ENCODE results near the gene MAD1L1.

Gene MAD1L1

DNA sequence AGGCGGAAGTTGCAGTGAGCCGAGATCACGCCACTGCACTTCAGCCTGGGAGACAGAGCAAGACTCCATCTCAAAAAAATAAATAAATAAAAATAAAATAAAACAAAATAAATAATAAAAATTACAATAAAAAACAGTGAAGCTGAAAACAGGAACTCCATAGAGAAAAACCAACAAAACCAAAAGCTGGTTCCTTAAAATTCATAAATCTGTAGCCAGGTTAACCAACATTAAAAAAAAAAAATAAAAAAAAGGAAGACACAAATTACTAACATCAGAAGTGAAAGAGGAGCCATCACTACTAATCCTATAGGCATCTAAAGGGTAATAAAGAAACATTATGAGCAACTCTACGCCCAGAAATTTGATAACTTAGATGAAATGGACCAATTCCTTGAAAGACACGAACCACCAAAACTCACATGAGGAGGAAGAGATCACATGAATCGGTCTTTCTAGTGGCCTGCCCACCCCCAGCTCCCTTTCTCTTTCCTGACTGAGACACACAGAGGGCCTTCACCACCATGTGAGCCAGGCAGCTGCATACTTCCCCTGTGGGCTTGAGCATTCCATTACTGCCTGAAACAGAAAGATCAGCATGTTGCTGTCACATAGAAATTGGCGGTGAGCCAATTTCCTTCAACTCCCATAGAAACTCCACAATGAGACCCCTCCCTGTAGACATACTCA lies 208.7 kb downstream of the MAD1L1 start:
- ATAC-seq: no peak
- TF ChIP-seq TCF4 (CRISPR knock-in tag; IDR thresholded peaks at IDR 0.05; ENCODE audit: borderline replicate concordance) (no peak), POU6F1 (CRISPR knock-in tag; IDR thresholded peaks at IDR 0.05; ENCODE audit: borderline replicate concordance, low read depth) (no peak), ARNTL (CRISPR knock-in tag; IDR thresholded peaks at IDR 0.05; ENCODE audit: borderline replicate concordance, low read depth) (no peak), ESRRG (CRISPR knock-in tag; IDR thresholded peaks at IDR 0.05) (no peak), RARB (CRISPR knock-in tag; IDR thresholded peaks at IDR 0.05) (no peak), CSDC2 (CRISPR knock-in tag; IDR thresholded peaks at IDR 0.05) (no peak), ISL1 (CRISPR knock-in tag; IDR thresholded peaks at IDR 0.05) (no peak), PATZ1 (CRISPR knock-in tag; IDR thresholded peaks at IDR 0.05; ENCODE audit: borderline replicate concordance) (no peak), TOX (CRISPR knock-in tag; IDR thresholded peaks at IDR 0.05; ENCODE audit: borderline replicate concordance) (no peak), ZNF565 (CRISPR knock-in tag; conservative IDR thresholded peaks at IDR 0.05; ENCODE audit: low read depth) (no peak), GLIS3 (CRISPR knock-in tag; IDR thresholded peaks at IDR 0.05) (no peak), PPARA (CRISPR knock-in tag; IDR thresholded peaks at IDR 0.05; ENCODE audit: borderline replicate concordance) (no peak), SNAI2 (CRISPR knock-in tag; IDR thresholded peaks at IDR 0.05) (no peak), CSRNP3 (CRISPR knock-in tag; IDR thresholded peaks at IDR 0.05) (no peak), ZFP3 (CRISPR knock-in tag; IDR thresholded peaks at IDR 0.05) (no peak), ZNF70 (CRISPR knock-in tag; IDR thresholded peaks at IDR 0.05) (no peak), TSHZ2 (CRISPR knock-in tag; IDR thresholded peaks at IDR 0.05) (no peak), OSR1 (CRISPR knock-in tag; IDR thresholded peaks at IDR 0.05) (no peak), ZC3H10 (CRISPR knock-in tag; IDR thresholded peaks at IDR 0.05) (no peak)
- TF ChIP-seq, protein P1, sequence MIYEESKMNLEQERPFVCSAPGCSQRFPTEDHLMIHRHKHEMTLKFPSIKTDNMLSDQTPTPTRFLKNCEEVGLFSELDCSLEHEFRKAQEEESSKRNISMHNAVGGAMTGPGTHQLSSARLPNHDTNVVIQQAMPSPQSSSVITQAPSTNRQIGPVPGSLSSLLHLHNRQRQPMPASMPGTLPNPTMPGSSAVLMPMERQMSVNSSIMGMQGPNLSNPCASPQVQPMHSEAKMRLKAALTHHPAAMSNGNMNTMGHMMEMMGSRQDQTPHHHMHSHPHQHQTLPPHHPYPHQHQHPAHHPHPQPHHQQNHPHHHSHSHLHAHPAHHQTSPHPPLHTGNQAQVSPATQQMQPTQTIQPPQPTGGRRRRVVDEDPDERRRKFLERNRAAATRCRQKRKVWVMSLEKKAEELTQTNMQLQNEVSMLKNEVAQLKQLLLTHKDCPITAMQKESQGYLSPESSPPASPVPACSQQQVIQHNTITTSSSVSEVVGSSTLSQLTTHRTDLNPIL (CRISPR knock-in tag; IDR thresholded peaks at IDR 0.05; ENCODE audit: low read depth): no peak

GRCh38 chr7:2022737-2023250 lies 210.0 kb downstream of the MAD1L1 start:
- no peak for ATAC-seq
- TF ChIP-seq ARNTL (CRISPR knock-in tag; IDR thresholded peaks at IDR 0.05; ENCODE audit: borderline replicate concordance, low read depth): no peak
- TF ChIP-seq TCF4 (CRISPR knock-in tag; IDR thresholded peaks at IDR 0.05; ENCODE audit: borderline replicate concordance): no peak
- no peak for TF ChIP-seq BACH2 (CRISPR knock-in tag; IDR thresholded peaks at IDR 0.05; ENCODE audit: borderline replicate concordance)
- no peak for TF ChIP-seq ESRRG (CRISPR knock-in tag; IDR thresholded peaks at IDR 0.05)
- TF ChIP-seq PATZ1 (CRISPR knock-in tag; IDR thresholded peaks at IDR 0.05; ENCODE audit: borderline replicate concordance): no peak
- TF ChIP-seq ZFP3 (CRISPR knock-in tag; IDR thresholded peaks at IDR 0.05): no peak
- TF ChIP-seq TSHZ2 (CRISPR knock-in tag; IDR thresholded peaks at IDR 0.05): no peak
- TF ChIP-seq CSDC2 (CRISPR knock-in tag; IDR thresholded peaks at IDR 0.05): no peak
- TF ChIP-seq OSR1 (CRISPR knock-in tag; IDR thresholded peaks at IDR 0.05): no peak
- TF ChIP-seq ZNF70 (CRISPR knock-in tag; IDR thresholded peaks at IDR 0.05): no peak
- no peak for TF ChIP-seq ISL1 (CRISPR knock-in tag; IDR thresholded peaks at IDR 0.05)
- TF ChIP-seq ZNF8 (CRISPR knock-in tag; IDR thresholded peaks at IDR 0.05): no peak
- TF ChIP-seq CSRNP3 (CRISPR knock-in tag; IDR thresholded peaks at IDR 0.05): no peak
- no peak for TF ChIP-seq PPARA (CRISPR knock-in tag; IDR thresholded peaks at IDR 0.05; ENCODE audit: borderline replicate concordance)

Data from SK-N-SH treated with all-trans-retinoic acid at 6 μM for 48 hours (cell line).